Astrocyte (in vitro differentiated cells and primary cell): ENCODE results near the gene FRYL. TPM values are rescaled to one million over a fixed set of nuclear protein-coding genes. Genes with fewer than 3 reads are reported as not detected.

Experiments
- DNase-seq: peaks from one replicate; pipeline ENCODE4 v3.0.0-alpha.2; 2010; ENCODE audit warnings: low read depth
- FAIRE-seq: peaks from 2 replicates; lab custom pipeline; 2011; peaks lifted over from hg19 to GRCh38; lab: Jason Lieb, UNC
- H2AFZ ChIP-seq: 2 replicates; pipeline ENCODE4 v1.6.0; 2012; ENCODE audit warnings: low read depth, low read length, inconsistent platforms
- H3K27ac ChIP-seq: 2 replicates; pipeline ENCODE4 v1.5.1; 2011; ENCODE audit warnings: low read depth, low read length, inconsistent platforms
- H3K27me3 ChIP-seq: 2 replicates; pipeline ENCODE4 v1.6.0; 2011; ENCODE audit warnings: low read length, inconsistent platforms; ENCODE audit not compliant: insufficient read depth
- H3K36me3 ChIP-seq: 2 replicates; pipeline ENCODE4 v1.5.1; 2011; ENCODE audit warnings: low read length, inconsistent platforms; ENCODE audit not compliant: insufficient read depth
- H3K4me1 ChIP-seq: 2 replicates; pipeline ENCODE4 v1.5.1; 2011; ENCODE audit warnings: low read length, inconsistent platforms; ENCODE audit not compliant: insufficient read depth
- H3K4me2 ChIP-seq: 2 replicates; pipeline ENCODE4 v1.6.0; 2012; ENCODE audit warnings: low read length, inconsistent platforms
- H3K4me3 ChIP-seq: 2 replicates; pipeline ENCODE4 v1.5.1; 2011; ENCODE audit warnings: low read depth, mild to moderate bottlenecking, low read length, inconsistent platforms; ENCODE audit not compliant: insufficient read depth
- H3K79me2 ChIP-seq: 2 replicates; pipeline ENCODE4 v1.6.0; 2012; ENCODE audit warnings: mild to moderate bottlenecking, low read length, inconsistent platforms; ENCODE audit not compliant: insufficient read depth
- H3K9ac ChIP-seq: 2 replicates; pipeline ENCODE4 v1.6.0; 2012; ENCODE audit warnings: mild to moderate bottlenecking, low read length, inconsistent platforms
- H3K9me3 ChIP-seq: 2 replicates; pipeline ENCODE4 v1.5.1; 2012; ENCODE audit warnings: low read depth, mild to moderate bottlenecking, low read length, inconsistent platforms; ENCODE audit not compliant: insufficient read depth
- H4K20me1 ChIP-seq: 2 replicates; pipeline ENCODE4 v1.6.0; 2012; ENCODE audit warnings: low read length, inconsistent platforms; ENCODE audit not compliant: insufficient read depth
- H3K27ac Mint-ChIP-seq: one replicate; pipeline ENCODE4 v1.8.0; 2021; ENCODE audit warnings: mild to moderate bottlenecking, mixed read lengths; ENCODE audit not compliant: unreplicated experiment
- H3K27me3 Mint-ChIP-seq: one replicate; pipeline ENCODE4 v1.8.0; 2021; ENCODE audit warnings: low read depth, mixed read lengths; ENCODE audit not compliant: unreplicated experiment
- H3K36me3 Mint-ChIP-seq: one replicate; pipeline ENCODE4 v1.8.0; 2021; ENCODE audit warnings: low read depth, mixed read lengths; ENCODE audit not compliant: unreplicated experiment
- H3K4me1 Mint-ChIP-seq: one replicate; pipeline ENCODE4 v1.8.0; 2021; ENCODE audit warnings: low read depth, mixed read lengths; ENCODE audit not compliant: unreplicated experiment
- H3K4me3 Mint-ChIP-seq: one replicate; pipeline ENCODE4 v1.8.0; 2021; ENCODE audit warnings: mild to moderate bottlenecking, moderate library complexity, mixed read lengths; ENCODE audit not compliant: unreplicated experiment
- H3K9me3 Mint-ChIP-seq: one replicate; pipeline ENCODE4 v1.8.0; 2021; ENCODE audit warnings: mild to moderate bottlenecking, mixed read lengths; ENCODE audit not compliant: unreplicated experiment
- EZH2 ChIP-seq: IDR thresholded peaks from 2 replicates; pipeline ENCODE4 v1.6.1; 2012; ENCODE audit warnings: mild to moderate bottlenecking, low read length, inconsistent platforms; ENCODE audit not compliant: insufficient read depth
- total RNA-seq: library from RNA; stranded (reverse); gene quantifications from 2 replicates; pipeline ENCODE4 v1.2.1, GENCODE V29; 2021
- TF ChIP-seq, protein P1 (sequence below): IDR thresholded peaks from 2 replicates; pipeline ENCODE4 v1.5.1; 2011; ENCODE audit warnings: low read depth, mild to moderate bottlenecking, inconsistent platforms, low read length, moderate library complexity; ENCODE audit not compliant: insufficient read depth

FRYL gene
- total RNA-seq, 1 donor from 2014 or later: 70.0 TPM

DNA sequence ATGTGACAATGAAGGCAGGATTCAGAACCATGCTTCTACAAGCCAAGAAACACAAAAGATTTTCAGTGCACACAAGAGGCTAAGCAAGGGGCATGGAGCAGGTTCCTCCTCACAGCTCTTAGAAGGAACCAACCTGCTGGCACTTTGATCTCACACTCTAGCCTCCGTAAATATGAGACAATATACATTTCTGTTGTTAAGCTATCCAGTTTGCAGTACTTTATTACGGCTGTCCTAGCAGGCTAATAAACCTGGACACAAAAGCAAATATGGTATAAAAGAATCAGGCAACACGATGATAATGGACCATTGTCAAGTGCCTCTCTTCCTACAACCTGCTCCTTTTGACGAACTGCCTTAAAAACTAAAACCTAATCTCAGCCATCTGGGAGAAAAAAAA is 175.6 kb downstream of the FRYL start:
- Histone ChIP-seq H3K4me1 (peaks cover 7% of the 10 kb centered on the region), H3K27ac (no peak overlapping the region), H3K4me3 (no peak overlapping the region), H3K9ac (no peak overlapping the region), H3K27me3 (no peaks in the 10 kb centered on the region), H3K79me2 (no peaks in the 10 kb centered on the region), H4K20me1 (no peaks in the 10 kb centered on the region), H2AFZ (no peak overlapping the region), H3K4me2 (no peak overlapping the region), H3K9me3 (no peaks in the 10 kb centered on the region), H3K36me3 (no peaks in the 10 kb centered on the region)
- peaks cover 33% of the 10 kb centered on the region for H3K4me1 Mint-ChIP-seq
- no peak for FAIRE-seq
- no peak for DNase-seq
- peaks cover 4% of the 10 kb centered on the region for H3K36me3 Mint-ChIP-seq
- no peak overlapping the region for H3K4me3 Mint-ChIP-seq
- no peaks in the 10 kb centered on the region for H3K27me3 Mint-ChIP-seq
- TF ChIP-seq, protein P1, sequence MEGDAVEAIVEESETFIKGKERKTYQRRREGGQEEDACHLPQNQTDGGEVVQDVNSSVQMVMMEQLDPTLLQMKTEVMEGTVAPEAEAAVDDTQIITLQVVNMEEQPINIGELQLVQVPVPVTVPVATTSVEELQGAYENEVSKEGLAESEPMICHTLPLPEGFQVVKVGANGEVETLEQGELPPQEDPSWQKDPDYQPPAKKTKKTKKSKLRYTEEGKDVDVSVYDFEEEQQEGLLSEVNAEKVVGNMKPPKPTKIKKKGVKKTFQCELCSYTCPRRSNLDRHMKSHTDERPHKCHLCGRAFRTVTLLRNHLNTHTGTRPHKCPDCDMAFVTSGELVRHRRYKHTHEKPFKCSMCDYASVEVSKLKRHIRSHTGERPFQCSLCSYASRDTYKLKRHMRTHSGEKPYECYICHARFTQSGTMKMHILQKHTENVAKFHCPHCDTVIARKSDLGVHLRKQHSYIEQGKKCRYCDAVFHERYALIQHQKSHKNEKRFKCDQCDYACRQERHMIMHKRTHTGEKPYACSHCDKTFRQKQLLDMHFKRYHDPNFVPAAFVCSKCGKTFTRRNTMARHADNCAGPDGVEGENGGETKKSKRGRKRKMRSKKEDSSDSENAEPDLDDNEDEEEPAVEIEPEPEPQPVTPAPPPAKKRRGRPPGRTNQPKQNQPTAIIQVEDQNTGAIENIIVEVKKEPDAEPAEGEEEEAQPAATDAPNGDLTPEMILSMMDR: no peak
- TF ChIP-seq EZH2: no peak
- H3K27ac Mint-ChIP-seq: no peak overlapping the region
- no peaks in the 10 kb centered on the region for H3K9me3 Mint-ChIP-seq

DNA sequence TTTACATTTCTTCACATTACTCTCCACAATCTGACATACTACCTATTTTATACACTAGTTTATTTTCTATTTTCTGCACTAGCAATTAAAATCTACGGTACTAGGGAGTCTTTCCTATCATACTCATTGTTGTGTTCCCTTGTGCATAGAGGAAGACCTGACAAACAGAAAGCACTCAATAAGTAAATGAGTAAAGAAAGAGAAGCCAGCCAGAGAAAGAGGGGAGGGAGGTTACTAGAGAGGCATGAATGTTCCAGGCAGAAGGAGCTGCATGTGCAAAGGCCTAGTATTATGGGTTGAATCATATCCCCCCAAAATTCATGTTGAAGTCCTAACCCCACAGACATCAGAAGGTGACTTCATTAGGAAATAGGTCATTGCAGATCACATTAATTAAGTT is 176.0 kb downstream of the FRYL start:
- peaks cover 4% of the 10 kb centered on the region for H3K36me3 Mint-ChIP-seq
- H3K4me3 Mint-ChIP-seq: no peak overlapping the region
- Histone ChIP-seq H3K4me3 (no peak overlapping the region), H3K9me3 (no peaks in the 10 kb centered on the region), H3K27me3 (no peaks in the 10 kb centered on the region), H2AFZ (no peak overlapping the region), H3K9ac (no peak overlapping the region), H3K36me3 (no peaks in the 10 kb centered on the region), H3K27ac (no peak overlapping the region), H3K4me2 (no peak overlapping the region), H3K4me1 (peaks cover 7% of the 10 kb centered on the region), H3K79me2 (no peaks in the 10 kb centered on the region), H4K20me1 (no peaks in the 10 kb centered on the region)
- TF ChIP-seq EZH2: no peak
- TF ChIP-seq, protein P1: no peak
- no peak for DNase-seq
- H3K4me1 Mint-ChIP-seq: peaks cover 33% of the 10 kb centered on the region
- no peaks in the 10 kb centered on the region for H3K9me3 Mint-ChIP-seq
- FAIRE-seq: no peak
- H3K27ac Mint-ChIP-seq: peak overlapping the region; percentile 84
- no peaks in the 10 kb centered on the region for H3K27me3 Mint-ChIP-seq

DNA sequence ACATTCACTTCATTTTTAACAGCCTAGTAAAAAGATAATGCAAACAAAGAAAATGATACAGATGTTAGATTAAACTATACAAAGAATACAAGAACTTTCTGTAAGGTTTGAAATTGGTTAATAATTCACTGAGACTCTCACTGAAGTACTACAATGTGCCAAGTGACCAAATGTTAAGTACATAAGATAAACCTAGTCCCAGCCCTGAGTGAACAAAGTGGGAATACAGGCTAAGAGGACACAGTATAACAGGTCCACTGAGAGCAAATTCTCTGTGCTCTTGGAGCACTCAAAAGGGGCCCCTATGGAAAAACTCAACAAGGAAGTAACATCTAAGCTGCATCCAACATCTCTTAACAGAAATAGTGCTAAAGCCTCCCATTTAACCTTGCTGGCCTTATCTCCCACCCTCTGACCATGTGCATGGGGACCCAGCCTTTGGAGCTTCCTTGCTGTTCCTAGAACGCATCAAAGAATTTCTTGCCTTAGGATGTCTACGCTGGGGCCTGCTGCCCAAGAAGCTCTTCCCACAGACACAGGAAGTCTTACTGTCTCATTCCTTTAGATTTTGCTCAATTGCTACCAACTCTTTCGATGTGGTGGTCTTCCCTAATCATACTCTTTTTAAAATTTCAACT is 176.6 kb downstream of the FRYL start:
- Mint-ChIP-seq H3K4me3 (peak overlapping the region; percentile 45), H3K27me3 (no peaks in the 10 kb centered on the region), H3K4me1 (peaks cover 33% of the 10 kb centered on the region), H3K36me3 (peaks cover 4% of the 10 kb centered on the region), H3K27ac (peak overlapping the region; percentile 84), H3K9me3 (no peaks in the 10 kb centered on the region)
- H3K36me3 ChIP-seq: peaks cover 3% of the 10 kb centered on the region
- H4K20me1 ChIP-seq: no peaks in the 10 kb centered on the region
- H3K79me2 ChIP-seq: no peaks in the 10 kb centered on the region
- H3K27me3 ChIP-seq: no peaks in the 10 kb centered on the region
- H3K27ac ChIP-seq: peak overlapping the region; percentile 63
- TF ChIP-seq EZH2: no peak
- TF ChIP-seq, protein P1: no peak
- FAIRE-seq: no peak
- no peak overlapping the region for H2AFZ ChIP-seq
- H3K9ac ChIP-seq: no peak overlapping the region
- H3K4me3 ChIP-seq: no peak overlapping the region
- no peak for DNase-seq
- H3K4me2 ChIP-seq: no peak overlapping the region
- no peaks in the 10 kb centered on the region for H3K9me3 ChIP-seq
- peaks cover 7% of the 10 kb centered on the region for H3K4me1 ChIP-seq
